HEK293 (cell line): ENCODE results near the gene PPP6C.

Experiments
- GLI4 ChIP-seq: fragments of 450-650 bp; formaldehyde crosslinking; IDR thresholded peaks from 2 replicates; pipeline ENCODE4 v1.5.1; 2016; ENCODE audit warnings: missing biosample characterization, missing genetic modification characterization
- GLIS1 ChIP-seq: fragments of 450-650 bp; formaldehyde crosslinking; IDR thresholded peaks from 2 replicates; pipeline ENCODE4 v1.5.1; 2016; ENCODE audit warnings: missing biosample characterization, missing genetic modification characterization
- OVOL3 ChIP-seq: fragments of 450-650 bp; formaldehyde crosslinking; IDR thresholded peaks from 2 replicates; pipeline ENCODE4 v1.5.1; 2016; ENCODE audit warnings: missing biosample characterization, missing genetic modification characterization
- YY2 ChIP-seq: fragments of 450-650 bp; formaldehyde crosslinking; IDR thresholded peaks from 2 replicates; pipeline ENCODE4 v1.5.1; 2016; ENCODE audit warnings: missing biosample characterization, missing genetic modification characterization
- ZBTB10 ChIP-seq: fragments of 450-650 bp; formaldehyde crosslinking; IDR thresholded peaks from 2 replicates; pipeline ENCODE4 v1.5.1; 2016; ENCODE audit warnings: missing biosample characterization, missing genetic modification characterization
- ZFHX2 ChIP-seq: fragments of 450-650 bp; formaldehyde crosslinking; conservative IDR thresholded peaks from 2 replicates; pipeline ENCODE4 v1.5.1; 2016; ENCODE audit warnings: missing biosample characterization, missing genetic modification characterization
- ZNF292 ChIP-seq: fragments of 450-650 bp; formaldehyde crosslinking; IDR thresholded peaks from 2 replicates; pipeline ENCODE4 v1.5.1; 2016; ENCODE audit warnings: low read depth, missing biosample characterization, missing genetic modification characterization, borderline replicate concordance
- ZNF416 ChIP-seq: fragments of 450-650 bp; formaldehyde crosslinking; IDR thresholded peaks from 2 replicates; pipeline ENCODE4 v1.5.1; 2016; ENCODE audit warnings: missing biosample characterization, missing genetic modification characterization
- ZNF529 ChIP-seq: fragments of 450-650 bp; formaldehyde crosslinking; IDR thresholded peaks from 2 replicates; pipeline ENCODE4 v1.5.1; 2017; ENCODE audit warnings: missing genetic modification characterization, missing biosample characterization; ENCODE audit not compliant: insufficient replicate concordance
- ZNF530 ChIP-seq: fragments of 450-650 bp; formaldehyde crosslinking; IDR thresholded peaks from 2 replicates; pipeline ENCODE4 v1.5.1; 2016; ENCODE audit warnings: low read depth, missing biosample characterization, missing genetic modification characterization
- ZNF621 ChIP-seq: fragments of 450-650 bp; formaldehyde crosslinking; IDR thresholded peaks from 2 replicates; pipeline ENCODE4 v1.5.1; 2017; ENCODE audit warnings: missing biosample characterization, missing genetic modification characterization
- ZNF76 ChIP-seq: fragments of 450-650 bp; formaldehyde crosslinking; IDR thresholded peaks from 2 replicates; pipeline ENCODE4; 2016; ENCODE audit warnings: low read depth, missing biosample characterization, missing genetic modification characterization, borderline replicate concordance
- TF ChIP-seq, protein P1 (sequence below): fragments of 450-650 bp; formaldehyde crosslinking; IDR thresholded peaks from 2 replicates; pipeline ENCODE4 v1.5.1; 2016; ENCODE audit warnings: missing biosample characterization, missing genetic modification characterization
- TF ChIP-seq, protein P2 (sequence below): fragments of 450-650 bp; formaldehyde crosslinking; IDR thresholded peaks from 2 replicates; pipeline ENCODE4 v1.5.1; 2016; ENCODE audit warnings: missing biosample characterization, missing genetic modification characterization

DNA sequence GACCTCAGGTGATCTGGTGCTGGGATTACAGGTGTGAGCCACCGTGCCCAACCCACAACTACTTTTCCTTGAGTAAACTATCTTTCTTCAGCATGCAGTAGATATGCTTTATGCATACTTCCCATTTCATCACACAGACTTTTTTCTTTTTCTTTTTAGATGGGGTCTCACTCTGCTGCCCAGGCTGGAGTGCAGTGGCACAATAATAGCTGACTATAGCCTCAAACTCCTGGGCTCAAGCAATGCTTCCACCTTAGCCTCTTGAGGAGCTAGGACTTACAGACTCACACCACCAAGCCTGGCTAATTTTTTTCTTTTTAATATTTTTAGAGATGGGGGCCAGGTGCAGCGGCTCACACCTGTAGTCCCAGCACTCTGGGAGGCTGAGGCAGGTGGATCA is 22.8 kb downstream of the PPP6C start:
- TF ChIP-seq, protein P1, sequence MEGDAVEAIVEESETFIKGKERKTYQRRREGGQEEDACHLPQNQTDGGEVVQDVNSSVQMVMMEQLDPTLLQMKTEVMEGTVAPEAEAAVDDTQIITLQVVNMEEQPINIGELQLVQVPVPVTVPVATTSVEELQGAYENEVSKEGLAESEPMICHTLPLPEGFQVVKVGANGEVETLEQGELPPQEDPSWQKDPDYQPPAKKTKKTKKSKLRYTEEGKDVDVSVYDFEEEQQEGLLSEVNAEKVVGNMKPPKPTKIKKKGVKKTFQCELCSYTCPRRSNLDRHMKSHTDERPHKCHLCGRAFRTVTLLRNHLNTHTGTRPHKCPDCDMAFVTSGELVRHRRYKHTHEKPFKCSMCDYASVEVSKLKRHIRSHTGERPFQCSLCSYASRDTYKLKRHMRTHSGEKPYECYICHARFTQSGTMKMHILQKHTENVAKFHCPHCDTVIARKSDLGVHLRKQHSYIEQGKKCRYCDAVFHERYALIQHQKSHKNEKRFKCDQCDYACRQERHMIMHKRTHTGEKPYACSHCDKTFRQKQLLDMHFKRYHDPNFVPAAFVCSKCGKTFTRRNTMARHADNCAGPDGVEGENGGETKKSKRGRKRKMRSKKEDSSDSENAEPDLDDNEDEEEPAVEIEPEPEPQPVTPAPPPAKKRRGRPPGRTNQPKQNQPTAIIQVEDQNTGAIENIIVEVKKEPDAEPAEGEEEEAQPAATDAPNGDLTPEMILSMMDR (tag by site-specific recombination), result no peak
- TF ChIP-seq OVOL3 (tag by site-specific recombination) (no peak), ZBTB10 (tag by site-specific recombination) (no peak), ZNF416 (no peak), ZNF530 (tag by site-specific recombination) (no peak), GLI4 (no peak), ZNF529 (no peak), ZNF292 (tag by site-specific recombination) (no peak), YY2 (tag by site-specific recombination) (no peak), ZNF621 (no peak), ZFHX2 (no peak), ZNF76 (tag by site-specific recombination) (no peak), GLIS1 (tag by site-specific recombination) (no peak)
- TF ChIP-seq, protein P2, sequence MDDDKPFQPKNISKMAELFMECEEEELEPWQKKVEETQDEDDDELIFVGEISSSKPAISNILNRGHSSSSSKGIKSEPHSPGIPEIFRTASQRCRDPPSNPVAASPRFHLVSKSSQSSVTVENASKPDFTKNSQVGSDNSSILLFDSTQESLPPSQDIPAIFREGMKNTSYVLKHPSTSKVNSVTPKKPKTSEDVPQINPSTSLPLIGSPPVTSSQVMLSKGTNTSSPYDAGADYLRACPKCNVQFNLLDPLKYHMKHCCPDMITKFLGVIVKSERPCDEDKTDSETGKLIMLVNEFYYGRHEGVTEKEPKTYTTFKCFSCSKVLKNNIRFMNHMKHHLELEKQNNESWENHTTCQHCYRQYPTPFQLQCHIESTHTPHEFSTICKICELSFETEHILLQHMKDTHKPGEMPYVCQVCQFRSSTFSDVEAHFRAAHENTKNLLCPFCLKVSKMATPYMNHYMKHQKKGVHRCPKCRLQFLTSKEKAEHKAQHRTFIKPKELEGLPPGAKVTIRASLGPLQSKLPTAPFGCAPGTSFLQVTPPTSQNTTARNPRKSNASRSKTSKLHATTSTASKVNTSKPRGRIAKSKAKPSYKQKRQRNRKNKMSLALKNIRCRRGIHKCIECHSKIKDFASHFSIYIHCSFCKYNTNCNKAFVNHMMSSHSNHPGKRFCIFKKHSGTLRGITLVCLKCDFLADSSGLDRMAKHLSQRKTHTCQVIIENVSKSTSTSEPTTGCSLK, result no peak
